T1000 (cell line): Measurements from ENCODE around the gene YPEL5.
"Not testable (repeated sequence)": the region's sequence is repeated elsewhere in the genome, so short reads cannot be mapped to it uniquely, and the experiment has no call there.

Experiments used
- DNase-seq: peaks from one replicate; lab custom pipeline; 2025; ENCODE audit warnings: mixed read lengths; lab: John Stamatoyannopoulos, UW

YPEL5 gene

DNA sequence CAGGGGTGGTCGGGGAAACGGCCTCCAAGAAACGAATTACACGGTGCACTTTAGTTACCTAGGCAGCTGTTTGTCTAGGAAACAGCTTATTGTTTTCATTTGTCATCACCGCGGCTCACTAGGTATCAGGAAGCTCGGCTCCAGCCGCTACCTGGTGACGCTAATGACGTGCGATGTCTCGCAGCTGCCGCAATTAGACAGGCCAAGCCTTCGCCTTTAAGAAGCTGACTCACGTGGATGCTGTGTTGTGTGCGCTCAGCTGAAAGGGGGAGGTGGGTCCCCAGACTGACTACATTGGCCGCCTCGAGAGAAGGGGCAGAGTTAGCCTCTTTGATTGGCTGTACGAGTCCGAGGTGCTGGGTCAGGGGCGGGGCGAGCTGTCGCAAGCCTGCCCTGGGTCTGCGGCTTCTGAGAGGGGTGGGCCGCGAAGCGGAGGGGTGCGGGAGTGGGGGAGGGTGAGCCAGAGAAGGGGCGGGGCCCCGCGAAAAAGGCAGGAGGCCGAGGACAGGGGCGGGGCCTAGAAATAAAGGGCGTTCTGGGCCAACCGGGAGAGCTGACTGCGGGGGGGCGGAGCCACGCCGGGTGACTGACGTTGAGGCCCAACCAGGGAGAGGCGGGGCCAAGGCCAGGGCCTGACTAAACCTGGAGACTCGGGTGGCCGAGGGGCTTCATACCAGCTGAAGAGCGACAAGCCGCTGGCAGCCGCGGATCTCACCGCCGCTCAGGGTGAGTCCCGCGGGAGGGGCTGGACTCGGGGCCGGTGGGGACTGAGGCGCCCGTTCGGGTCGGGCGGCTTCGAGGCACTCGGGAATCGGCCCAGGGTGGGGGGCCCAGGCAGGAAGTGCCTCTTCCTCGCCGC is at the start of gene YPEL5:
Gene YPEL5 (plus strand): TSS at position 671 of the 859 bp plus-strand sequence. CDS start 9,645 bp downstream, outside the sequence.
- peak; percentile 99 for DNase-seq

- DNase-seq: no peak
Measured at GRCh38 chr2:30098266-30099005, 48.4 kb upstream of the YPEL5 start.

- DNase-seq: not testable (repeated sequence)
Measured at GRCh38 chr2:30099366-30099765, 47.4 kb upstream of the YPEL5 start.

GRCh38 chr2:30100691-30101090 is 46.1 kb upstream of the YPEL5 start:
- DNase-seq: not testable (repeated sequence)

GRCh38 chr2:30104307-30104706 is 42.5 kb upstream of the YPEL5 start:
- DNase-seq: no peak

GRCh38 chr2:30105556-30105955 is 41.3 kb upstream of the YPEL5 start:
- DNase-seq: no peak

- DNase-seq: no peak
Measured at GRCh38 chr2:30106543-30106942, 40.3 kb upstream of the YPEL5 start.

DNA sequence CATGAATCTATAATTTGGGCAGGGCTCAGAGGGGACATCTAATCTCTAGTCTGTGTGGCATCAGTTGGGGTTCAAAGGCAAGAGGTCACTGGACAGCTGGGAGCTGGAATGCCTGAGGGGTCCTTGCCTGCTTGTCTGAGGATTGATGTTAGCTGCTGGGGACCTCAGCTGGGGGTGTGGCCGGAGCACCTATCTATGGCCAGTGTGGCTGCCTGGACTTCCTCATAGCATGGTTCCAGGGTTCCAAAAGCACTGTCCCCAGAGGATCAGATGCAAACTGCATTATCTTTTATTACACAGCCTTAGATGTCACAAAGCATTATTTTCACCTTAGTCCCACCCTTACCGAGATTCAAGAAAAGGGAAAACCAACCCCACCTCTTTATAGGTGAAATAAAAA is 38.6 kb upstream of the YPEL5 start:
- no peak for DNase-seq

DNA sequence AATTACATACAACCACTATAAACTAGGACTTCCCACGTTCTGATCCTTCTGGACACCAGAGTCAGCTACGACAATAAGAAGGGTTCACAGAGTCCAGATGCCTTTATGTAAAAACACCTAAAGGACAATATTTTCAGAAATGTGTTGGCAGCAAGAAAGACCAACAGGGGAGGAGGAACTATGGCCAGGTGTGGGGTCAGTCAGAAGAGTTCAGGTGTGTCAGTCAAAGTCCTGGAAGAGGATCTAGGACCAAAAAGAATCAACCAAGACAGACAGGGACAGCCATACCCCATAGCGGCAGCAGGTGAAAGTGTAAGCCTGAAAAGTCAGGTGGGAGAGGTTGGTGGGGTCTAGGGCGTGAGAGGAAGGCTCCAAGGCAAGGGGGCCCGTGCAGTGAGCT is 38.0 kb upstream of the YPEL5 start:
- DNase-seq: no peak

DNA sequence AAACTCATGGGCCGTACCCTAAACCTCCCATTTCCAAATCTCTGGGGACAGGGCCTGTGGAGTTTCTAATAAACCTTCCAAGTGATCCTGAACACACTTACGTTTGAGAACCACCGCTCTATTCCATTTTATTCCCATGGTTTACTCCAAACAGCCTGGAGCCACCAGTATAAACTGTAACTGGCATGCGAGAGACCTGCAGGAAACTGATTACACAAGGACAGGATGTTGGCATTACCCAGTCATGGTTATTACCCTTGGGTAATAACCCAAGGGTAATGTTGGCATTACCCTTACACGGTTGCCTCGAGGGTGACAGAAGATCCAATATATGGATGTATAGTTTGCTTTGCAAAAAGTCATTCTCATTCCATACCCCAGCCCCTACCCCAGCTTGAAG is 37.0 kb upstream of the YPEL5 start:
- peak; percentile 7 for DNase-seq

DNA sequence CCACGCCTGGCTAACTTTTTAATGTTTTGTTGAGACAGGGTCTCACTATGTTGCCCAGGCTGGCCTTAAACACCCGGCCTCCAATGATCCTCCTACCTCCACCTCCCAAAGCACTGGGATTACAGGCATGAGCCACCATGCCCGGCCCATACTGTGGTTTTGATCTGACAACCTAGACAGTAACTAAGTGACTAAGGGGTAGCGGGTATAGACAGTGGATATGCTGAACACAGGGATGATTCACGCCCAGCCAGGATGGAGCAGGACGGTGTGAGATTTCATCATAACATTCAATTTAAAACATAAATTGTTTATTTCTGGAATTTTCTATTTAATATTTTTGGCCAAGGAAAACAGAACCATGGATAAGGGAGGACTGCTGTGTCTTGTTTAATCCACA is 36.0 kb upstream of the YPEL5 start:
- no peak for DNase-seq

DNA sequence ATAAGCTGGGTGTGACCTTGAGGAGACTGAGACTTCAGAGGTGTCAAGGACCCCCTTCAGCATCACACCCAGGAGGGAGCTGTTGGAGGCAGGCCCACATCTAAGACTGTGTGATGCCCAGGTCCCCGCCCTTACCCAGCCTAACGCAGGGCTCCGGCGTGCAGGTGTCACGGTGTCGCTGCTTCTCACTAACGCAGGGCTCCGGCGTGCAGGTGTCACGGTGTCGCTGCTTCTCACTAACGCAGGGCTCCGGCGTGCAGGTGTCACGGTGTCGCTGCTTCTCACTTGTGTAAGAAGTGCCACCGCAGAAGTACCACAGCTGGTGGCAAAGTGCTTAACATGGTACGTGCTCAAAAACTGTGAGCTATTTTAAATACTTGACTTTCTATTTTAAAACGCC is 35.6 kb upstream of the YPEL5 start:
- DNase-seq: not testable (repeated sequence)

- DNase-seq: no peak
Measured at GRCh38 chr2:30112561-30112960, 34.2 kb upstream of the YPEL5 start.

- peak; percentile 63 for DNase-seq
Measured at GRCh38 chr2:30113617-30114293, 33.1 kb upstream of the YPEL5 start.

GRCh38 chr2:30115141-30115980 is 31.4 kb upstream of the YPEL5 start:
- peak; percentile 66 for DNase-seq

GRCh38 chr2:30115981-30116285 is 30.9 kb upstream of the YPEL5 start:
- no peak for DNase-seq

- no peak for DNase-seq
Measured at GRCh38 chr2:30122362-30122761, 24.4 kb upstream of the YPEL5 start.

- no peak for DNase-seq
Measured at GRCh38 chr2:30127016-30127893, 19.6 kb upstream of the YPEL5 start.

DNA sequence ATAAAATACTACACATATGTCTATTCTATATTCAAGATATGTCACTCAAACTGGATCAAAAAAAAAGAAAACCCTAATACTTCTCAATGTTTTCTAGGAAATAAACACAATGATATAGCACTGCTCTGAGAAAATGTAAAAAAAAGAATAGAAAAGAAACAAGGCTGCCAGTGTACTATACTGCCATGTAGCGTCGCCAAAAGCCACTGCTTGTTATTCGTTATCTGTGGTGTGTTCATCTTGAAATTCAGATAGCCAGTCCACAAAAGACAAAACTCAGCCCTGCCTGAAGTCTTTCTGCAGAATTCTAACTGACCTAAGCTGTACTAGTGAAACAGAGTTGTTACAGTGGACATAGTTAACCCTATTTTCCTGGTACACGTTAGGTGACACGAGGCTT is 12.2 kb upstream of the YPEL5 start:
- DNase-seq: no peak

DNA sequence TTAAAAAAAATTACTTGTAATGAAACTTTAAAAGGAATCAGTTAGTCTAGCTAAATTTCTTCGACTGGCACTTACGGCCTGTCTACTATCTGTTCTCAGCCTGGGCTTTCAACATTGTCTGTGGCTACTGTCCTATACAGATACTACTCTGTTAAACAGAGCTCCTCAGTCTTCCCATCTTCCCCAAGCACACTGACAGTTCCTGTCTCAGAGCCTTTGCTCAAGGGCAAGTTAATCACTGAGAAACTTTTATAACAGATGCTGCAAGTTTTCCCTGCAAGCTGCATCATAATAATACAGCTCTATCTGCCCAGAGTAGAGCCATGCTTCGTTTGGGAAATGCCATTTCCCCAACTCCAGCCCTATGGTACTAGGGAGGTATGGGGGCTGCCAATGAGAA is 11.3 kb upstream of the YPEL5 start:
- DNase-seq: no peak
